Right renal cortex interstitium (tissue), 3 donors: ENCODE results near the gene SQSTM1. TPM values are rescaled to one million over a fixed set of nuclear protein-coding genes. Genes with fewer than 3 reads are reported as not detected.

ENCODE experiments used
- DNase-seq, 3 donors: peaks; one replicate each; pipeline ENCODE4 v3.0.0-alpha.2; 2013; ENCODE audit warnings: low read depth in 3 of 3, low spot score in 2 of 3
- polyA plus RNA-seq, 3 donors: library from polyadenylated mRNA; unstranded; fragments of 120-200 nt; gene quantifications; one replicate each; pipeline ENCODE4 v1.2.1, GENCODE V29; 2013; ENCODE audit not compliant: insufficient read length in 3 of 3

The SQSTM1 gene
- polyA plus RNA-seq, 3 donors = 85.1 to 96.5 (median 86.4) TPM

DNA sequence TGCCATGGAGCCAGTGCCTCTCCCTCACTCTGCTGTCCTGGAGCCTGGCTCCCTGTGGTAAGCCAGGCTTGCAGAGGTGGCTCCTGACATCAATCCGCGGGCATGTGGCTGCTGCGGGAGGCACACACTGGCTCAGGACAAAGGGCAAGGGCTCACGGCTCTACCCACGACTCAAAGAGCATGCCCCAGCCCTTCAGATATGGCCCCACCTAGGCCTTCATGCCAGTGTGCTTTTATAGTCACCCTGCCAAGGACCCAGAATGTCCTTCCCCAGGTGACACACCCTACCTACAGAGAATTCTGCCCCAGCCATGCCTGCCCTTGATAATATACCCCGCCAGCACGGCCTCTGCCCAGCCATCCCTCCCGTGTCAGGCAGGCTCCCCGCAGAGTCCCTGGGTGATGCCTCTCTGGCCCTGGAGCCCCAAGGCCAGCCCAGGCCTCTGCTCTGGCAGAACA is 15.6 kb upstream of the SQSTM1 start:
- DNase-seq = no peak

DNA sequence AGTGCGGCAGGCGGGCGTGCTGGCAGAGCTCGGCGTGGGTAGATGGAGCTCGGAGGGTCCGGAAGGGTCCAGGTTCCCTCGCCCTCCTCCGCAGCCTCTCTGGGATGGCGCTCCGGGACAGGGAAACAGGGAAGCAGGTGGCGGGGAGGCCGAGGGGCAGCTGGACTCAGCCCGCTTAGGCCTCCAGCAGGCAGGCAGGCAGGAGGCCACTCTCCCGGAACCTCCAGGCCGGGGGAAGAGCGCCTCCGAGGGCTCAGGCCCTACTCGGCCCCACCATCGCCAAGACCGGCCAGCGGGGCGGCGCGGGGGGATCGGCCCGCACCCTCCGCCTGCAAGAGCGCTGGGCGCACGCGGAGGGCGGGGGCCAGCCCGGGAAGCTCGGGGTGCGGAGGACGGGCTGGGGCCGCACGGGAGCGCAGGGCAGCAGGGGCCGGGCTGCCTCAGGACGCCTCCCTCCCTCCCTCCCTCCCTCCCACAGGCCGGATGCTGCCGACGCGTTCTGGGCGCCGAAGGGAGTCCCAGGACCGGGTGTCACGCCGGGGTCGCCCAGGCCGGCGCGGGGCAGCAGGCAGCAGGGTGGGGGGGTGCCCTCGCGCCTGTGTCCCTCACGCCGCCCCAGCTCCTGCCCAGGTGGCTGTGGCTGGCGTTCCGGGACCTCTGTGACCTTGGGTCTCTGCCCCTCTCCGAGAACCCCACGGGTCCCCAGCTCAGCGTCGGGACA is 15.0 kb upstream of the SQSTM1 start:
- no peak for DNase-seq

DNA sequence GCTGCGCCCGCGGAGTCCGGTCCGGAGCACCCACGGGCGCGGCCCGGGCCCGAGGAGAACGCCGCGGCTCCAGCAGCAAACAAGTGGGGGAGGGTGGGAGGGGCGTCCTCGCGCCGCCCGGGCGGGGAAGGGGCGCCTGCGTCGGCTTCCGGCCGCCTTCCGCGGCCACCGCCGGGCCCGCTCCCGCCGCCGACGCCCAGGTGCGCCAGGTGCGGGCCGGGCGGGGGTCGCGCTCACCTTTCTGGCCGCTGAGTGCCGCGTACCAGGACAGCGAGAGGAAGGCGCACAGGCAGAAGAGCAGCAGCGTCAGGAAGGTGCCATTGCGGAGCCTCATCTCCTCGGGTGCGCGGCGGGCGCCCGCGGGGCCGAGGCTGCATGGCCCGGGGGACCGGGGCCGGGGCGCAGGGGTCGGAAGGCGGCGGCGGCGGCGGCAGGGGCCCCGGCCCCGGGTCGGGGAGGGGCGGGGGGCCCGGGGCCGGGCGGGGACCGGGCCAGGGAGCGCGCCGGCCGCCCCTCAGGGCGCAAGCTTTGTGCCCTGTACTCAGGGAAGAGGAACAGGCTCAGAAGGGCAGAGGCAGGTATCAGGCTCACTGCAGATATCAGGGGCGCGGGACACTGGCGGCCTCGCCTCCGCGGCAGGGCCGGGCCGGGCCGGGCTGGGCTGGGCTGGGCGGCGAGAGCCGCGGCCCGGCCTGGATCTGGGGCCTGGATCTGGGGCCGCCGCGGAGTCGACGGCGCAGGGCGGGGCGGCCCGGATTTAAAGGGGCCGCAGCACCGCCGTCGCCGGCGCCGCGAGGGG is 14.3 kb upstream of the SQSTM1 start, which contains the start of gene MGAT4B:
Gene MGAT4B, minus strand, starts transcription at position 617 of the 799 bp plus-strand sequence. Its CDS starts 283 bp downstream, at position 334.
- DNase-seq = no peak

DNA sequence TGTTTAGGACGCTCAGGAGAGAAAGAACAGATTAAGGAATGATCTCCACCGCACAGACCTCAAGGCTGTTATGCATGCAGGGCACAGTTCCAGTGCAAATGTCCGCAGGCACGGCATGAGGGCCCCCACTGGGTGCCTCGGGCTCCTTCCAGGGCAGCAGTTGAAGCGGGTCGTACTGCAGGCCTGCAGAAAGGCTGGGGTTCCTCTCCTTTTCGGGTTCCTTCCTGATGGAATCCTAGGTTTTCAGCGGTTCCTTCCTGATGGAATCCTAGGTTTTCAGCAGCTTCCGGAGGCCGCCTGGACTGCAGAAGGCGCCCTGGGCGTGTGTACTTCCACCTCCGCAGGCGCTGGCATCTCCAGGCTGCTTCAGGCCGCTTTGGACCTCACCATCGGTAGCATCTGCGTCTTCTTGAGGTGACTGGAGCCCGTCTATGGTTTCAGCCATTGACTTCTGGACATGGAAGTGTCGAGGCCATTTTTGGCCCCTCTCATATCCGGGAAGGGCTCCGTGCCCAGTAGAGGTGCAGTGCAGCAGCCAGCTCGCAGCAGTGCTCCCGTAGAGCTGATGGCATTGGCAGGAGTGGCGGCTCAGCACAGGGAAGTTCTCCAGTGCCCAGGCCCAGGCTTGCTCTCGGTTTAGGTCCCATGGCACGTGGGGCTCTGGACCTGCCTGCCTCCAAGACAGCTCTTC is 8.4 kb upstream of the SQSTM1 start:
- DNase-seq = no peak

DNA sequence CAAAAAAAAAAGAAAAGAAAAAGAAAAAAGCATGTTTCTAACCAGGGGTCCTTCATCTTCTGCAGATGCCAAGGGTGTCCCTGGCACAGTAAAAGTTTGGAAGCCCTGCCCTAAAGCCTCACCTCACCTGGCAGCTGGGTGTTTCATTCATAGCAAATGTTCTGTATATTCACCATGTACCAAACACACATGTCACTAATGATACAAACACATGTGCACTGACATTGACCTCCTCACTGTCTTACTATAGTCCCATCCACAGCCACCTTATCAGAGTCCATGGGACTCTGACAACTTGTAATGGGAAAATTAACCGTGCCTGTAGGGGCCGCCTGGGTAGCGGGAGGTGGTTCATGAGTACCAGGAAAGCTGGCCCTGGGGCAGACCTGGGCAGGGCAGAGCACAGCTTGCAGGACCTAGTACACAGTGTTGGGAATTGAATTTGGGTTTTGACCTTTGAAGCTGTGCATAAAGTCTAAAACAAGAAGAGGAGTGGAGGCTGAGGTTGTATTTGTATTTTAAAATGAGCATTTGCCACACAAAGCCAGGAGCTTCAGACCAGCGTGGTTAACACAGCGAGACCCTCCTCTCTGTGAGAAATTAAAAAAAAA is 7.6 kb upstream of the SQSTM1 start:
- DNase-seq = no peak

DNA sequence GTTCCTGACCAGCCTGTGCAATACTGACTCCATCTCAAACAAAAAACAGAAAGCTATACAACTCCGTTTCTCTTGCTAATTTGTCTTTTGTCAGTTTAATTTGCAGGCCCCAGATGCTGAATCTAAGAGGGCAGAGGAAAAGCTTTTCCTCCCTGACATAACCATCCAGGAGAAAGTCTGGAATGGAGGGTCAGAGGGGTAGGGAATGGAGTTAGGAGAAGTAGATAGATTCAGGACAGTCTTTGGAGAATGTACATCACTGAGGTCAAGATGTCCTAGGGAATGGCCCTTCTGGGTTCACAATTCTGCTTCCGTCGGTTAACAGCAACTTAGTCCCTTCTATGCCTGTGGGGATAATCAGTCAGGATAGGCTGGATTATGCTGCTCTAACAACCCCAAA is 6.6 kb upstream of the SQSTM1 start:
- DNase-seq = no peak

DNA sequence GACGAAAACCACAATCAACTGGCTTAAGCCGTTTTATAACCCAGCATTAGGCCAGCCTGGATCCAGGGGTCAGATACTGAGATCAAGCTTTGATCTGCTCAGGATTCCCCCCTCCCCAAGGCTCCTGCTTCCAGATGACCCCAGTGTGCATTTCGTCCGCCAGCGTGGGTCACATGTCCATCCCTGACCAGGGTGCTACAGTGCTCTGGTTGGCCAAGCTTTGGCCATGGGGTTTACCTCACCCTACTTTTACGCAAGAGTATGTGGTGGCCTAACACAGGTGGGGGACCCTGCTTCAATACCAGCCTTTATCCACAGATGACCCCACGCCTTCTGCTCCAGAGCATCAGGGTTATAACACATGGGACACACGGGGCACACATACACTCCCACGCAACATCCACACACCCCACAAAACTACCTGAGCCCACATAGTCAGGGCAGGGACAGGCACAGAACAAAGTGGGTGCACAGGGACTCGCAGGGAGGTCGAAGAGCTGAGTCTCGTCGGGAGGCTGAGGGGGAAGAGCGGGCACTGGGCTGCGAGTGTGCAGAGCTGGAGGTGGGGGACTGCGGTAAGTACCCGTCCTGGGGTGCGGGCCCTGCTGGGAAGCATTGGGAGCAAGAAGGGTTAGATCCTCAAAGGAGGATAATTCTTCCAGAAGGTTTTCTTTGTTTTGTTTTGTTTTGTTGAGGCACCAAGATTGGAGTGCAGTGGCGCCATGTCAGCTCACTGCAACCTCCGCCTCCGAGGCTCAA is 5.0 kb upstream of the SQSTM1 start:
- no peak for DNase-seq

DNA sequence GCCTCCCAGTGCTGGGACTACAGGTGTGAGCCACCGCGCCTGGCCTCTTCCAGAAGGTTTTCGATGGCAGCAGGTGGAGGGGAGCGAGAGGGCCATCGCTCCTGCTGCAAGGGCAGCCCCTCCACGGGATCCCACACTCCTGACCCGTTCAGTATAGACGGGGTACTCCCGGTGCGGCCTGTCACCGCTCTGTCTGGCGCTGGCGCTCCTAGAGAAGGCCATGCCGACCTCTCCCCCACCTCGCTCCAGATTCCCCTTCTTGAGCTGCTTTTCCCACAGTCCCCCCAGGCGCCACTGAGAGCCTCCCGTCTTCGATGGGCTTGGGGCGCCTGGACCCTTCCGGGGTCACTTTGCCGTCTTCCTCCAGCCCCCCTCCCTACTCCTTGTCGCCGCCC is 4.3 kb upstream of the SQSTM1 start:
- DNase-seq = no peak

DNA sequence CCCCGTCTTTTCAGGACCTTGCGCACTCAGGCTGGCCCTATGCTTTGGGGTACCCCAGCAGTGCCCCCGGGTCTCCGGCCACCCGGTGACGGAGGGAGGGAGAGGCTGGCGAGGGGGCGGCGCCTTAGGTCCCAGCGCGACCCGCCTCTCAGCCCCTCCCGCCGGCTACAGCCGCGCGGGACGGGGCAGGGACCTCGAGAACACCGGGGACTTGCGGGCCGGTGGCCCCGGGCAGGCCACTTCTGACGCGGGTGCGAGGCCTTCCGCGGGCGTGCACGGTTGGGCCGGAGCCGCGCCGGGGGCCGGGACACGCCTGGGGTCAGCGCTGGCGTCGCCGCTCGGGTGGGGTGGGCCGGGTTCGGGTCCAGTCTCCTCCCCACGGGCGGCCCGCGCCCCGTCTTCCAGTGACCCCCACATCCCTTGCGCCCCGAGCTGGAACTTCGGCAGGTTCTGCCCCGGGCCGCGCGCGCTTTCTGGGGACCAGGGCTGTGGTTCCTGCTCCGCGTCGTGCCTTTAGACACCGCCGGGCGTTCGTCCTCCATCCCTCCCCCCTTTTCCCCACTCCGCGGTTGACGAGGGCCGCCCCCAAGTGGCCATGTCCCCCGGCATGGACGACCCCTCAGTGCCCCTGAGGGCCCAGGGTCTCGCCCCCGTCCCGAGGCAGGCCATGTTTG is 3.8 kb upstream of the SQSTM1 start:
- DNase-seq = no peak

DNA sequence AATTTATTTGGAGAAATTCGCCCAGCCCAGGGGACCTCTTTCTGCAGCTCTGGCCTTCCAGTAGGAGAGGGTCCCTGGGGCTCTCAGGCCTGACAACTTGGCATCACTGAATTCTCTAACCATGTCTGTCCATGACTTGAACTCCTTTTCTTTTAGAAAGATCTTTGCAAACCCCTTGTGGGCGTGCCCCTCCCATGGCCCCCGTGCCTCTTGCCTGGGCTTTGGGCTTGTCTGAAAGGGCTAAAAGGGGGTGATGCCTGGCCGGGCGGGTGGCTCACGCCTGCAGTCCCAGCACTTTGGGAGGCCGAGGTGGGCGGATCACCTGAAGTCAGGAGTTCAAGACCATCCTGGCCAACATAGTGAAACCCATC is 3.2 kb upstream of the SQSTM1 start:
- no peak for DNase-seq

DNA sequence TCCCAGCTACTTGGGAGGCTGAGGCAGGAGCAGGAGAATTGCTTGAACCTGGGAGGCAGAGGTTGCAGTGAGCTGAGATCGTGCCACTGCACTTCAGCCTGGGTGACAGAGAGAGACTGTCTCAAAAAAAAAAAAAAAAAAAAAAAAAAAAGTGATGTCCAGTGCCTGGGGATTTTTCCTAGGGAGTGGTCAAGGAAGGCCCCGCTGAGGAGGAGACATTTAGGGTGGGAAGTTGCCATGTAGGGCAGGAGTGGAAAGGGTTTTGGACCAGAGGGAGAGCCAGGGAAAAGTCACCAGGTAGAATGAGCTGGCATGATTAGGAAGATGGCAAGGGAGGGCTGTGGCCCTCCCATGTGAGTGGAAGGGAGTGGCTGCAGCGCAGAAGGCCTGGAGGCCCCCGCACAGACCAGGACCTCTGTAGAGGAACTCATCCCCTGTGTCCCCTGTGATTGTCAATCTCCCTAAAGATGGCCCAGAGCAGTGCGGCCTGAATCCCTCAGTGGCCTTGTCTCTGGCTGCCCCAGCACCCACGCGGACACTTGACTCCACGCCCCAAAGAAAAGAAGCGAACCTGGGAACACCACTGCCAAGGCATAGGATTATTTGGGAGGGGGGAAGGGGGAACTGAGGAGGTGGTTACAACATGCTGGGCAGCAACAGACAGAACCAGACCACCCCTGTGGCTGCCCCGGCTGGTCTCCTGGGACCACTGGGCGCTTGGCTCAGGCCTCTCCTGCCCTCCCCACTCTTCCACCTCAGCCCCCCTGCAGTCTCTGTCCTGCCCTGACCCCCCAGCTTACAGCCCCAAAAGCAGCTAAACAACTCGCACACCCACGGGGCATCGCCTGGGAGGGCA is 2.6 kb upstream of the SQSTM1 start:
- DNase-seq = no peak

DNA sequence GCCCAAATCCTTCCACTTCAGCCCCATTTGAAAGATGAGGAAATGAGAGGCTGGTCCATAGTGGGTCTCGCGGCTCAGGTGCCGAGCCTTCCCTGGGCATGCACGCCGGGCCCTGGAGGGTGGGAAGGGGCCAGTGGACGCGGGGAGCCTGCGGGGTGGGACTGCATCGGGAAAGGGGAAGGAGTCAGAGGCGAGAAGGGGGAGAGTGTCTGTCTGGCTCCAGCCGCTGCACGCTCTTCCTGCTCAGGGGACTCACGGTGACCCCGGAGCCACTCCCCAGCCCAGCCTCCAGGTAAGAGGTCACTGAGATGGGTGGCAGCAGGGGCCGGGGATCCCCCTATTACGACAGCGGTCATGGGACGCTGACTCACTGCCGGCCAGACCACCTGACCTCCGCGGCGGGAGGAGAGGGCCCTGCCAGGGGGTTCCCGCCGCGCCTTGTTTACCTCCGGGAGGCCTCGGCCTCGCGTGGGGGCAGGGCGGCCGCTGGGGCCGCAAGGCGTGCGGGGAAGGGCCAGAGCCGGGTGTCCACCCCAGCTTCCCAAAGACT is 1.9 kb upstream of the SQSTM1 start:
- no peak for DNase-seq

DNA sequence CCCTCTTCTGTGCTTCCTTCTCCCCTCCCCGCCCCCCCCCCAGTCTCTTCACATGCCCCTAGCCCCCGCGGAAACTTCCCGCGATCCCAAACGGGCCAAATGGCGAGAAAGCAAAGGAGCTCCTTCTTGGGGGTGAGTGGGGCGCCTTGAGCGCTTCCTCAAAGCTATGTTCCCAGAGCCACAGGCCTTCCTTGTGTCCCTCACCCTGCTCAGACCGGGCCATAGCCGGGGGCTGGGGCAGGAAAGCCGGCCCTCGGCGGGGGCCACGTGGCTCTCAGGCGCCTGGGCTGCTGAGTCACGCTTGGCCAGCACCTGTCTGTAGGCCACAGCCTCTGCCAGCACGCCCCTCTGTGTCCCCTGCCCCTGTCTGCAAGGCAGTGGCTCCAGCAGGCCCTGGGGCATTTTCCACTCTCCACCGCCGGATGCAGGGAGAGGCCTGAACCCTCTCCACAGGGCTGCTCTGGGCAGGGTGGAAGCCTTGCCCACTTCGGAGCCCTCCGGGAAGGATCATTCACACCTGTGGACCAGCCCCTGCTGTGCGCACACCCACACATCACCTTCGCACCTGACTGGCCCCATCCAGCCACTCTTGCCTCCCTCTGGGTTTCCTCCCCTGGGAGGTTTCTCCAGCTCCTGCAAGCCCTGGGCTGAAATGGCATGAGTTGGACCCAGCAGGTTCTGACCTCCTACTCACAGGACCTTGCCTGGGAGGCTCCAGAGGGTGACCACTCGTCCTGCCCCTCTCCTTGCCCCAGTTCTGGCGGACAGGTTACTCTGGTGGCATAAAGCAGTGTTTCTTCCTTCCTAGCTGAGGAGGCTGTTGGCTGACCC is 1.2 kb upstream of the SQSTM1 start:
- no peak for DNase-seq

DNA sequence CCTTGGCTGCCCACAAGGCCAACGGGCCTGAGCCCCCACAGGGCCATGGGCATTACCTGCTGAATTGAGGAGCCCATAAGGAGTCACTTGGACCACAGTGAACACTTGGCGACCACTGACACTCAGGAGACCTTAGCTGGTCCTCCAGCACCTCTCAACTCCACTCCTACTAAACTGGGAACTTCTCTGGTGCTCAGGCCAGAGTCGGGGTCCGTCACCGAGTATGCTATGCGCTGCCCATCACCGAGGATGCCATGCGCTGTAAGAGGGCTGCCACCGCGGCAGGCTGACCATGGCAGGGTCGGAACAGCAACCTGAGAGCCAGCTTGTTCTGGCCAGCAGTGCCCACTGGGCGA is 600 bp upstream of the SQSTM1 start:
- no peak for DNase-seq

DNA sequence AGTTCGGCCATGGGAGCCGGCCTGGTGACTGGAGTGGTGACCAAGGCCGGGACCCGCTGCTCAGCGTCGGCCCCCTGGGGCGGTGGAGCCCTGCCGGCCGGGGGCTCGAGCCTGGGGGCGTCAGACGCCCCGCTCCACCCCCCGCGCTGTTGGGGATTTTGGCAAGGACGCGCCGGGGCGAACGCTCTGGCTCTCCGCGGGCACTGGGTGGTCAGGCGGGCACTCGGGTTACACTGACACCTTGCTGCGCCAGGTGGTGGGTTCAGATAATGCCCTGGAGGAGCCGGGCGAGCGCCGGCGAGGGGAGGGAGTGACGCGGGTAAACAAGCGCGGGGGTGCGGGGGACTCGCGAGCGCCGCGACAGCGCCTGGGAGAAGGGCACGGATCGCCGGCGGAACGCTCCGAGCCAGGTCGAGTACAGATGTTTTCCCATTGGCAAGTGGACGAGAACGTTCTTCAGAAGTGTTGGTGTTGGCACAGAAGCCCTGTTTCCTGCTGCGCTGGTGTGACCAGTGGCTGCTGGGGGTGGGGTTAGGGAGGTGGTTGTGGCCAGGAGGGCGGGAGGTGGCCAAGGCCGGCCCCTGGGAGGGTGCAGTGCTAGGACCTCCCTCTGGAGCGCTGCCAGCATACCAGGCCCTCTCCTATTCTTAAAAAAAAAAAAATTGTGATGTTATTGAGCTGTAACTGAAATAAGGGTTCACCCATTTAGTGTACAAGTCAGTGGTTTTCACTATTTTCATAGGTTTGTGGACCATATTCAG is 773 bp downstream of the SQSTM1 start:
- peak in 1 of 3 donors; percentile 80 for DNase-seq

DNA sequence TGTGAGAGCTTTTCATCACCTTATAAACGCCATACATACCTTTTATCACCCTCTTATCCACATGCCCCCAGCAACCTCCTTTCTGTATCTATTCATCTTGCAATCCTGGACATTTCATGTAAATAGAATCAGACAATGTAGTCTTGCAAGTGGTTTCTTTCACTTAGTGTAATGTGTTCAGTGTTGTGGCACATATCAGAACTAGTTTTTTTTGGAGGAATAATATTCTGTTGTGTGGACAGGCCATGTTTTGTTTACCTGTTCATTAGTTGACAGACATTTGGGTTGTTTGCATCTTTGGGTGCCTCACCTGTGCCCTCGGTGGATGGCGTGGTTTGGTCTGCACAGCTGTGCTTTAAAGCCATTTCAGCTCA is 1.3 kb downstream of the SQSTM1 start:
- DNase-seq = no peak

DNA sequence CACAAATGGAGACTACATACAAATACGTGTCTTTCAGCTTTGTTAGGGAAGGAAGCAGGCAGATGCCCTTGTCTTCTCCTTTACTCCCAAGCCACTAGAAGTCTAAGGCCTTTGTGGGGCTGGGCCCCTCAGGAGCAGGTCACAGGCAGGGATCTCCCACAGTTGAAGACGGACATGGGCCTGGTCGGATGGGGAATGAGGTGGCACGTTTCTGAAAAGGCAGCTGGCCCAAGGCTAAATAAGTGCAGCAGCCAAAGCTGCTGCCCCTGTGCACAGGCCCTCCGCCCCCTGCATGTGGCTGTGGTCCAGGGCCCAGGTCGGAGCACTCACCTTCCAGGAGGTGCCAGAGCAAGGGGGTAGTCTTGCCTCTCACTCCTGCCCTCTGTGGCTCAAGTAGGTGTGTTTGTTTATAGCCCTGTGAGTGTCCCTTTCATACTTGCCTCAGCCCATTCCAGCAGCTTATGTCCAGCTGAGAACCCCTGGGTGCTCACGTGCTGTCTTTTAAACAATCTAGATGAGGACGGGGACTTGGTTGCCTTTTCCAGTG is 1.8 kb downstream of the SQSTM1 start:
- no peak for DNase-seq
